HepG2 (cell line): ENCODE data around the gene ZBTB7B. TPM values are rescaled to one million over a fixed set of nuclear protein-coding genes. Genes with fewer than 3 reads are reported as not detected.

Experiments
- FOXO1 ChIP-seq: sonication (generic); formaldehyde crosslinking; IDR thresholded peaks from 2 replicates; pipeline ENCODE4 v1.4.0; 2020; ENCODE audit warnings: missing genetic modification reagents
- HIVEP1 ChIP-seq: sonication (generic); formaldehyde crosslinking; IDR thresholded peaks from 2 replicates; pipeline ENCODE4 v1.4.0; 2020; ENCODE audit warnings: mild to moderate bottlenecking, missing genetic modification reagents
- KMT2A ChIP-seq: sonication (generic); formaldehyde crosslinking; IDR thresholded peaks from 2 replicates; pipeline ENCODE4 v1.4.0; 2020; ENCODE audit warnings: missing genetic modification reagents
- MAFF ChIP-seq: IDR thresholded peaks from 2 replicates; pipeline ENCODE4 v1.6.1; 2011; ENCODE audit warnings: low read depth, low read length, improper control_type of control experiment
- MATR3 ChIP-seq: sonication (generic); formaldehyde crosslinking; IDR thresholded peaks from 2 replicates; pipeline ENCODE4 v1.4.0; 2020; ENCODE audit warnings: missing genetic modification reagents
- NCOA5 ChIP-seq: sonication (generic); formaldehyde crosslinking; IDR thresholded peaks from 2 replicates; pipeline ENCODE4 v1.4.0; 2020; ENCODE audit warnings: missing genetic modification reagents
- PTBP1 ChIP-seq: fragments of 200-400 bp; formaldehyde crosslinking; IDR thresholded peaks from 2 replicates; pipeline ENCODE4 v1.6.1; 2018; ENCODE audit warnings: low read length, low read depth; ENCODE audit not compliant: poor library complexity, severe bottlenecking
- RARG ChIP-seq: sonication (generic); formaldehyde crosslinking; IDR thresholded peaks from 2 replicates; pipeline ENCODE4 v1.4.0; 2020; ENCODE audit warnings: low read depth, mild to moderate bottlenecking, missing genetic modification reagents
- RFX1 ChIP-seq: fragments of 450-650 bp; IDR thresholded peaks from 2 replicates; pipeline ENCODE4 v1.6.1; 2017
- ZFP36L2 ChIP-seq: sonication (generic); formaldehyde crosslinking; IDR thresholded peaks from 2 replicates; pipeline ENCODE4 v1.4.0; 2020; ENCODE audit warnings: missing genetic modification reagents
- ZFP82 ChIP-seq: sonication (generic); formaldehyde crosslinking; IDR thresholded peaks from 2 replicates; pipeline ENCODE4 v1.5.1; 2020; ENCODE audit warnings: mild to moderate bottlenecking, missing genetic modification reagents, borderline replicate concordance
- ZKSCAN5 ChIP-seq: sonication (generic); formaldehyde crosslinking; IDR thresholded peaks from 2 replicates; pipeline ENCODE4 v1.5.1; 2020; ENCODE audit warnings: mild to moderate bottlenecking, missing genetic modification reagents
- ZNF143 ChIP-seq: sonication (generic); formaldehyde crosslinking; IDR thresholded peaks from 2 replicates; pipeline ENCODE4 v1.4.0; 2020; ENCODE audit warnings: missing genetic modification reagents
- ZNF232 ChIP-seq: sonication (generic); formaldehyde crosslinking; IDR thresholded peaks from 2 replicates; pipeline ENCODE4 v1.4.0; 2020; ENCODE audit warnings: missing genetic modification reagents, borderline replicate concordance
- ZNF350 ChIP-seq: sonication (generic); formaldehyde crosslinking; IDR thresholded peaks from 2 replicates; pipeline ENCODE4 v1.4.0; 2020; ENCODE audit warnings: mild to moderate bottlenecking, low read depth, missing genetic modification reagents, borderline replicate concordance
- ZNF441 ChIP-seq: sonication (generic); formaldehyde crosslinking; IDR thresholded peaks from 2 replicates; pipeline ENCODE4 v1.7.0; 2021; ENCODE audit warnings: missing genetic modification reagents, borderline replicate concordance
- ZNF496 ChIP-seq: sonication (generic); formaldehyde crosslinking; IDR thresholded peaks from 2 replicates; pipeline ENCODE4 v1.8.1; 2023; ENCODE audit warnings: mild to moderate bottlenecking, moderate library complexity, missing genetic modification reagents; ENCODE audit not compliant: insufficient replicate concordance
- ZNF530 ChIP-seq: sonication (generic); formaldehyde crosslinking; IDR thresholded peaks from 2 replicates; pipeline ENCODE4 v1.5.0; 2020; ENCODE audit warnings: low read depth, mild to moderate bottlenecking, missing genetic modification reagents
- ZNF672 ChIP-seq: sonication (generic); formaldehyde crosslinking; IDR thresholded peaks from 2 replicates; pipeline ENCODE4 v1.8.1; 2022; ENCODE audit warnings: missing genetic modification reagents
- ZNF816 ChIP-seq: sonication (generic); formaldehyde crosslinking; IDR thresholded peaks from 2 replicates; pipeline ENCODE4 v1.8.0; 2022; ENCODE audit warnings: missing genetic modification reagents, mild to moderate bottlenecking, borderline replicate concordance
- ZSCAN30 ChIP-seq: sonication (generic); formaldehyde crosslinking; IDR thresholded peaks from 2 replicates; pipeline ENCODE4 v1.5.0; 2020; ENCODE audit warnings: mild to moderate bottlenecking, missing genetic modification reagents
- polyA plus RNA-seq, 8 experiments: library from polyadenylated mRNA; depleted of rRNA in 3 of 8; stranded (reverse) in 7 of 8; unstranded in 1 of 8; fragments of >200 nt; fragmentation: Illumina TruSeq in 4 of 8; extraction: Trizol in 4 of 8; gene quantifications; 2 replicates each; pipeline versions ENCODE4 v1.2.1 to v1.2.3, GENCODE V29; 2011 to 2016; ENCODE audit warnings: low read depth in 4 of 8, missing spikeins in 1 of 8, mixed read lengths in 1 of 8; ENCODE audit not compliant: insufficient read depth in 1 of 8
- total RNA-seq, 5 experiments: library from RNA; depleted of rRNA; stranded (reverse); fragments of >200 nt; fragmentation: Illumina TruSeq; extraction: Trizol; gene quantifications; 2 replicates each; pipeline ENCODE4 v1.2.3, GENCODE V29; 2016; ENCODE audit warnings: low read depth in 1 of 5
- TF ChIP-seq, protein P1 (sequence below): fragments of 450-650 bp; IDR thresholded peaks from 2 replicates; pipeline ENCODE4 v1.6.1; 2017; ENCODE audit warnings: mild to moderate bottlenecking
- TF ChIP-seq, protein P2 (sequence below): sonication (generic); formaldehyde crosslinking; IDR thresholded peaks from 2 replicates; pipeline ENCODE4 v1.4.0; 2020; ENCODE audit warnings: missing genetic modification reagents, borderline replicate concordance
- TF ChIP-seq, protein P3 (sequence below): sonication (generic); formaldehyde crosslinking; IDR thresholded peaks from 2 replicates; pipeline ENCODE4 v1.5.0; 2020; ENCODE audit warnings: missing genetic modification reagents
- TF ChIP-seq, protein P4 (sequence below): sonication (generic); formaldehyde crosslinking; IDR thresholded peaks from 2 replicates; pipeline ENCODE4 v1.4.0; 2020; ENCODE audit warnings: missing genetic modification reagents

Gene ZBTB7B
- total and polyA plus RNA-seq, 2 of the 13 experiments (the other 11 are each of a cell fraction or from before 2014, with no cell fraction given) = 15.5 to 17.5 TPM

DNA sequence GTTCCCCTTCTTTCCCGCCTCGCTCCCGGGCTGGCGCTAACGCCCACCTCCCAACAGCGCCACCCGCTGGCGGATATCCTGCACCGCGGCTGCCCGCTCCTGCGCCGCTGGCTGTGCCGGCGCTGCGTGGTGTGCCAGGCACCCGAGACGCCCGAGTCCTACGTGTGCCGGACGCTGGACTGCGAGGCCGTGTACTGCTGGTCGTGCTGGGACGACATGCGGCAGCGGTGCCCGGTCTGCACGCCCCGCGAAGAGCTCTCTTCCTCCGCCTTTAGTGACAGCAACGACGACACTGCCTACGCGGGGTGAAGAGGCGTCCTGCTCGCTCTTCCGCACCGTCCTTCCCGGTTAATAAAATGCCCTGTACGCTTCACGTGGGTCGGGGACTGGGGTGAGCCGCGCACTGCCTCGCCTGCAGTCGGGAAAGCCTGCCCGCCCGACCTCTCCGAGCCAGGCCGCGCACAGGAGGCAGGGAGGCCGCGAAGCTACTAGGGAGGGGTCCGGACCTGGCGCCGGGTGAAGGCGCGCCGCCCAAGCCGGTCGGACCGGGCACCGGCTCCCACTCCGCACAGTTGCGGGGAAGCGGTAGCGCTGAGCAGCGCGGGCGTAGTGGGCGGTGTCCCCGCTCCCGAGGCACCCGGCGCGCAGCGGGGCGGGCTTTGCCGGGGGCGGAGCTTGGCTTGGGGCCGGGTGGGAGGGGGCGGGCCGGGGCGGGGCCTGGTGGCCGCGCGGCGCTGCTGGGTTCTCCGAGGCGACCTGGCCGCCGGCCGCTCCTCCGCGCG, 48.1 kb downstream of the ZBTB7B start, which contains the start of gene ADAM15 (continued):
- TF ChIP-seq, protein P1, sequence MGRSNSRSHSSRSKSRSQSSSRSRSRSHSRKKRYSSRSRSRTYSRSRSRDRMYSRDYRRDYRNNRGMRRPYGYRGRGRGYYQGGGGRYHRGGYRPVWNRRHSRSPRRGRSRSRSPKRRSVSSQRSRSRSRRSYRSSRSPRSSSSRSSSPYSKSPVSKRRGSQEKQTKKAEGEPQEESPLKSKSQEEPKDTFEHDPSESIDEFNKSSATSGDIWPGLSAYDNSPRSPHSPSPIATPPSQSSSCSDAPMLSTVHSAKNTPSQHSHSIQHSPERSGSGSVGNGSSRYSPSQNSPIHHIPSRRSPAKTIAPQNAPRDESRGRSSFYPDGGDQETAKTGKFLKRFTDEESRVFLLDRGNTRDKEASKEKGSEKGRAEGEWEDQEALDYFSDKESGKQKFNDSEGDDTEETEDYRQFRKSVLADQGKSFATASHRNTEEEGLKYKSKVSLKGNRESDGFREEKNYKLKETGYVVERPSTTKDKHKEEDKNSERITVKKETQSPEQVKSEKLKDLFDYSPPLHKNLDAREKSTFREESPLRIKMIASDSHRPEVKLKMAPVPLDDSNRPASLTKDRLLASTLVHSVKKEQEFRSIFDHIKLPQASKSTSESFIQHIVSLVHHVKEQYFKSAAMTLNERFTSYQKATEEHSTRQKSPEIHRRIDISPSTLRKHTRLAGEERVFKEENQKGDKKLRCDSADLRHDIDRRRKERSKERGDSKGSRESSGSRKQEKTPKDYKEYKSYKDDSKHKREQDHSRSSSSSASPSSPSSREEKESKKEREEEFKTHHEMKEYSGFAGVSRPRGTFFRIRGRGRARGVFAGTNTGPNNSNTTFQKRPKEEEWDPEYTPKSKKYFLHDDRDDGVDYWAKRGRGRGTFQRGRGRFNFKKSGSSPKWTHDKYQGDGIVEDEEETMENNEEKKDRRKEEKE = no peak
- TF ChIP-seq ZNF496 (CRISPR knock-in tag) (no peak), RARG (CRISPR knock-in tag) (no peak), ZNF441 (no peak), NCOA5 (CRISPR knock-in tag) (no peak), MATR3 (CRISPR knock-in tag) (no peak), ZSCAN30 (CRISPR knock-in tag) (no peak), ZNF672 (CRISPR knock-in tag) (no peak), RFX1 (no peak), ZFP36L2 (CRISPR knock-in tag) (no peak; the same call in 1 of the 2 replicates), ZNF143 (CRISPR knock-in tag) (no peak; the same call in 1 of the 2 replicates), FOXO1 (CRISPR knock-in tag) (no peak; the same call in 1 of the 2 replicates), ZNF816 (peak; percentile 9; the same call in 1 of the 2 replicates), MAFF (no peak), KMT2A (CRISPR knock-in tag) (peak; percentile 38; the same call in 1 of the 2 replicates), ZFP82 (CRISPR knock-in tag) (no peak; the same call in 1 of the 2 replicates), ZNF350 (peak; percentile 97), PTBP1 (no peak), HIVEP1 (CRISPR knock-in tag) (peak; percentile 45; the same call in 1 of the 2 replicates), ZNF232 (CRISPR knock-in tag) (no peak), ZKSCAN5 (no peak), ZNF530 (no peak)
- TF ChIP-seq, protein P2, sequence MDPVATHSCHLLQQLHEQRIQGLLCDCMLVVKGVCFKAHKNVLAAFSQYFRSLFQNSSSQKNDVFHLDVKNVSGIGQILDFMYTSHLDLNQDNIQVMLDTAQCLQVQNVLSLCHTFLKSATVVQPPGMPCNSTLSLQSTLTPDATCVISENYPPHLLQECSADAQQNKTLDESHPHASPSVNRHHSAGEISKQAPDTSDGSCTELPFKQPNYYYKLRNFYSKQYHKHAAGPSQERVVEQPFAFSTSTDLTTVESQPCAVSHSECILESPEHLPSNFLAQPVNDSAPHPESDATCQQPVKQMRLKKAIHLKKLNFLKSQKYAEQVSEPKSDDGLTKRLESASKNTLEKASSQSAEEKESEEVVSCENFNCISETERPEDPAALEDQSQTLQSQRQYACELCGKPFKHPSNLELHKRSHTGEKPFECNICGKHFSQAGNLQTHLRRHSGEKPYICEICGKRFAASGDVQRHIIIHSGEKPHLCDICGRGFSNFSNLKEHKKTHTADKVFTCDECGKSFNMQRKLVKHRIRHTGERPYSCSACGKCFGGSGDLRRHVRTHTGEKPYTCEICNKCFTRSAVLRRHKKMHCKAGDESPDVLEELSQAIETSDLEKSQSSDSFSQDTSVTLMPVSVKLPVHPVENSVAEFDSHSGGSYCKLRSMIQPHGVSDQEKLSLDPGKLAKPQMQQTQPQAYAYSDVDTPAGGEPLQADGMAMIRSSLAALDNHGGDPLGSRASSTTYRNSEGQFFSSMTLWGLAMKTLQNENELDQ (CRISPR knock-in tag) = no peak
- TF ChIP-seq, protein P3, sequence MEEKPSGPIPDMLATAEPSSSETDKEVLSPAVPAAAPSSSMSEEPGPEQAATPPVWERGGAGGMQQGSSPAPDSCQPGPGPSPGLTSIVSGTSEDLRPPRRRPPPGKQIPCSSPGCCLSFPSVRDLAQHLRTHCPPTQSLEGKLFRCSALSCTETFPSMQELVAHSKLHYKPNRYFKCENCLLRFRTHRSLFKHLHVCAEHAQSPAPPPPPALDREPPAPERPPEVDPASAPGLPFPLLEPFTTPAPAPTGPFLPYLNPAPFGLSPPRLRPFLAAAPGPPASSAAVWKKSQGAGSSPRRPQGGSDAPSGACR = peak; percentile 89; the same call in 1 of the 2 replicates
- TF ChIP-seq, protein P4, sequence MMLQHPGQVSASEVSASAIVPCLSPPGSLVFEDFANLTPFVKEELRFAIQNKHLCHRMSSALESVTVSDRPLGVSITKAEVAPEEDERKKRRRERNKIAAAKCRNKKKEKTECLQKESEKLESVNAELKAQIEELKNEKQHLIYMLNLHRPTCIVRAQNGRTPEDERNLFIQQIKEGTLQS (CRISPR knock-in tag) = no peak
